Osteocyte (in vitro differentiated cells): ENCODE measurements around the gene CCDC192. TPM values are rescaled to one million over a fixed set of nuclear protein-coding genes. Genes with fewer than 3 reads are reported as not detected.
"Not testable (repeated sequence)": the region's sequence is repeated elsewhere in the genome, so short reads cannot be mapped to it uniquely, and the experiment has no call there.

ENCODE experiments used
- DNase-seq: peaks from one replicate; pipeline ENCODE4 v3.0.0; 2021; ENCODE audit warnings: mixed read lengths; ENCODE audit not compliant: unreplicated experiment; ENCODE audit errors: extremely low spot score
- H3K27ac Mint-ChIP-seq: one replicate; pipeline ENCODE4 v1.8.0; 2021; ENCODE audit warnings: mild to moderate bottlenecking, mixed read lengths; ENCODE audit not compliant: unreplicated experiment
- H3K27me3 Mint-ChIP-seq: one replicate; pipeline ENCODE4 v1.8.0; 2021; ENCODE audit warnings: mixed read lengths; ENCODE audit not compliant: unreplicated experiment
- H3K36me3 Mint-ChIP-seq: one replicate; pipeline ENCODE4 v1.8.0; 2021; ENCODE audit warnings: mixed read lengths; ENCODE audit not compliant: unreplicated experiment
- H3K4me1 Mint-ChIP-seq: one replicate; pipeline ENCODE4 v1.8.0; 2021; ENCODE audit warnings: mixed read lengths; ENCODE audit not compliant: unreplicated experiment
- H3K4me3 Mint-ChIP-seq: one replicate; pipeline ENCODE4 v1.8.0; 2021; ENCODE audit warnings: mild to moderate bottlenecking, moderate library complexity, mixed read lengths; ENCODE audit not compliant: unreplicated experiment
- H3K9me3 Mint-ChIP-seq: one replicate; pipeline ENCODE4 v1.8.0; 2021; ENCODE audit warnings: mixed read lengths; ENCODE audit not compliant: unreplicated experiment
- total RNA-seq: library from RNA; stranded (reverse); gene quantifications from 2 replicates; pipeline ENCODE4 v1.2.1, GENCODE V29; 2021
- TF ChIP-seq, protein P1 (sequence below): fragments of 200-600 bp; sonication (generic); IDR thresholded peaks from 2 replicates; pipeline ENCODE4 v1.5.0; 2021; ENCODE audit warnings: antibody characterized with exemption, mild to moderate bottlenecking, moderate library complexity

Gene CCDC192
- total RNA-seq, 1 donor from 2014 or later = not detected

GRCh38 chr5:127776477-127776876 is 73.3 kb downstream of the CCDC192 start:
- Mint-ChIP-seq H3K9me3 (peaks cover 24% of the 10 kb centered on the region), H3K27me3 (peaks cover 5% of the 10 kb centered on the region), H3K27ac (no peak overlapping the region), H3K36me3 (peaks cover 4% of the 10 kb centered on the region), H3K4me1 (no peaks in the 10 kb centered on the region), H3K4me3 (no peak overlapping the region)
- DNase-seq = no peak
- TF ChIP-seq, protein P1, sequence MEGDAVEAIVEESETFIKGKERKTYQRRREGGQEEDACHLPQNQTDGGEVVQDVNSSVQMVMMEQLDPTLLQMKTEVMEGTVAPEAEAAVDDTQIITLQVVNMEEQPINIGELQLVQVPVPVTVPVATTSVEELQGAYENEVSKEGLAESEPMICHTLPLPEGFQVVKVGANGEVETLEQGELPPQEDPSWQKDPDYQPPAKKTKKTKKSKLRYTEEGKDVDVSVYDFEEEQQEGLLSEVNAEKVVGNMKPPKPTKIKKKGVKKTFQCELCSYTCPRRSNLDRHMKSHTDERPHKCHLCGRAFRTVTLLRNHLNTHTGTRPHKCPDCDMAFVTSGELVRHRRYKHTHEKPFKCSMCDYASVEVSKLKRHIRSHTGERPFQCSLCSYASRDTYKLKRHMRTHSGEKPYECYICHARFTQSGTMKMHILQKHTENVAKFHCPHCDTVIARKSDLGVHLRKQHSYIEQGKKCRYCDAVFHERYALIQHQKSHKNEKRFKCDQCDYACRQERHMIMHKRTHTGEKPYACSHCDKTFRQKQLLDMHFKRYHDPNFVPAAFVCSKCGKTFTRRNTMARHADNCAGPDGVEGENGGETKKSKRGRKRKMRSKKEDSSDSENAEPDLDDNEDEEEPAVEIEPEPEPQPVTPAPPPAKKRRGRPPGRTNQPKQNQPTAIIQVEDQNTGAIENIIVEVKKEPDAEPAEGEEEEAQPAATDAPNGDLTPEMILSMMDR = no peak

DNA sequence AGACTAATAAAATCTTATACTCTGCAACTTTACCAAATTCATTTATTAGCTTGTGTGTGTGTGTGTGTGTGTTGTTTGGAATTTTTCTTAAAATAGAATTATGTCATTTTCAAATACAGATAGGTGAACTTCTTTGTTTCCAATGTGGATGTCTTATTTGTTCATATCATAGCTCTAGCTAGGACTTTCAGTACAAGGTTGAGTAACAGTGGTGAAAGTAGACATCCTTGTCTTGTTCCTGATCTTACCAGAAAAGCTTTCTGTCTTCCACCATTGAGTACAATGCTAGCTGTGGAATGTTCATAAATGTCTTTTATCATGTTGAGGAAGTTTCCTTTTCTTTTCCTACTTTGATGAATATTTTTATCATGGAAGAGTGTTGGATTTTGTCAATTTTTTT is 74.8 kb downstream of the CCDC192 start:
- Mint-ChIP-seq H3K36me3 (peaks cover 4% of the 10 kb centered on the region), H3K4me1 (no peaks in the 10 kb centered on the region)
- TF ChIP-seq, protein P1 = no peak

DNA sequence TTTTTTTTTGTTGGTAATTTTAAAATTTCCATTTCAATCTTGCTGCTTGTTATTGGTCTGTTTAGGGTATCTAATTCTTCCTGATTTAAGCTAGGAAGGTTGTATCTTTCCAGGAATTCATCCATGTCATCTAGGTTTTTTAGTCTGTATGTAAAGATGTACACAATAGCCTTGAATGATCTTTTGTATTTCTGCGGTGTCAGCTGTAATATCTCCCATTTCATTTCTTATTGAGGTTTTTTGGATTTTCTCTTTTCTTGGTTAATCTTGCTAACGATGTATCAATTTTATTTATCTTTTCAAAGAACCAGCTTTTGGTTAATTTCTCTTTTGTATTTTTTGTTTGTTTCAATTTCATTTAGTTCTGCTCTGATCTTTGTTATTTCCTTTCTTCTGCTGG is 79.3 kb downstream of the CCDC192 start:
- H3K36me3 Mint-ChIP-seq, H3K27me3 Mint-ChIP-seq, H3K4me1 Mint-ChIP-seq, H3K4me3 Mint-ChIP-seq, DNase-seq, H3K27ac Mint-ChIP-seq: not testable (repeated sequence)
- peaks cover 29% of the 10 kb centered on the region for H3K9me3 Mint-ChIP-seq

More for the DNA sequence above, 74.8 kb downstream of the CCDC192 start:
- Mint-ChIP-seq H3K9me3 (peaks cover 33% of the 10 kb centered on the region), H3K4me3 (no peak overlapping the region), H3K27ac (no peak overlapping the region), H3K27me3 (no peaks in the 10 kb centered on the region)
- no peak for DNase-seq

DNA sequence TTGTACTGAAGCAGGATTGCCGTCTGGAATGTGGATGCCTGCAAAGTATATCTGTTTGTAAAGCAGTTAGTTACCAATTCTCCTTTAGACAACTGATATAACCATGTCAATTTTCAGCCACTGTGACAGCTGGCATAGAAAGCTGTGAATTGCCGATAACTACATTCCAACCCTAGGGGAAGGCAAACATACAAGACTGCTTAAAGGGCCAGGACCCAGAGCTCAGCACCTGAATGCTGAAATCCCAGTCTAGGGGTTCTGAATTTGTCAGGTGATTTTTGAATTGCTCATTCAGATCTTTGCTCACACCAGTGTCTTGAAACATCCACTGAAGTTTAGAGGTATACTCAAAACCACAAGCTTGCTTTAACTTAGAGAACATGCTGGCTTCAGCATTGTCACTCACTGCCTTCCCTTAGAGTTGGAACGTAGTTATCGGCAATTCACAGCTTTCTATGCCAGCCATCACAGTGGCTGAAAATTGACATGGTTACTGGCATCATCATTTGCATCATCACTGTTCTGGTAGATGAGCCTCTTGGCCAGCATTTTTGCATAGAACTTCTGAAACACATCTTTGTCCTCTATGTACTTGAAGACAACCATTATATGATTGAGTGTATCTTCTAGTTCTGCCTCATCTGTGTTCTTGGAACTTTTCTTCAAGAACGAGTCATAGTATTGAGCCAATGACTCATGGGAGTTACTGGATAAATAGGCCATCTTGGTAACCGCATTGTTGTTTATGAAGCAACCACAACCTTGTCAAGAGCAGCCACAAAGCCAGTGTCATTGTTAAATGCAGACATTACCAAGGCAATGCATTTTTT is 82.1 kb downstream of the CCDC192 start:
- Mint-ChIP-seq H3K27me3 (no peaks in the 10 kb centered on the region), H3K4me3 (no peak overlapping the region), H3K9me3 (peaks cover 17% of the 10 kb centered on the region), H3K27ac (no peak overlapping the region), H3K36me3 (no peaks in the 10 kb centered on the region), H3K4me1 (peaks cover 3% of the 10 kb centered on the region)
- TF ChIP-seq, protein P1 = no peak
- DNase-seq = no peak

GRCh38 chr5:127791439-127791838 is 88.2 kb downstream of the CCDC192 start:
- Mint-ChIP-seq H3K27me3 (no peaks in the 10 kb centered on the region), H3K9me3 (peaks cover 20% of the 10 kb centered on the region), H3K36me3 (peaks cover 3% of the 10 kb centered on the region), H3K27ac (no peak overlapping the region), H3K4me1 (peaks cover 3% of the 10 kb centered on the region), H3K4me3 (no peak overlapping the region)
- TF ChIP-seq, protein P1 = no peak
- no peak for DNase-seq

DNA sequence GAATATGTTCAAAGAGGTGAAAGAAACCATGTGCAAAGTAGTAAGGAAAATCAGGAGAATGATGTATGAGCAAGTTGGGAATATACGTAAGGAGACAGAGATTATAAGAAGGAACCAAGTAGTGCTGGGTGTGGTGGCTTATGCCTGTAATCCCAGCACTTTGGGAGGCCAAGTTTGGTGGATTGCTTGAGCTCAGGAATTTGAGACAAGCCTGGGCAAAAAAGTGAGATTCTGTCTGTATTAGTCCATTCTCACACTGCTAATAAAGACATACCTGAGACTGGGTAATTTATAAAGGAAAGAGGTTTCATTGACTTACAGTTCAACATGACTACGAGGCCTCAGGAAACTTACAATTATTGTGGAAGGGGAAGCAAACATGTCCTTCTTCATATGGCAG is 88.7 kb downstream of the CCDC192 start:
- not testable (repeated sequence) for H3K27me3 Mint-ChIP-seq

More for the DNA sequence above, 88.7 kb downstream of the CCDC192 start:
- not testable (repeated sequence) for H3K4me3 Mint-ChIP-seq, H3K36me3 Mint-ChIP-seq, DNase-seq, H3K27ac Mint-ChIP-seq, H3K4me1 Mint-ChIP-seq
- H3K9me3 Mint-ChIP-seq = peaks cover 20% of the 10 kb centered on the region
